Measurements from ENCODE around the gene NTN1.

GRCh38 chr17:9139695-9140094 is 118.4 kb downstream of the NTN1 start:
- TF ChIP-seq EZH2phosphoT487 (IDR thresholded peaks at IDR 0.05; ENCODE audit: insufficient read depth, low read depth) (no peak), EZH2 (IDR thresholded peaks at IDR 0.05; ENCODE audit: insufficient read depth, poor library complexity, severe bottlenecking) (no peak)
